Right lobe of liver (tissue), 4 donors: Measurements from ENCODE around the gene ZNF157.

ENCODE experiments used
- CTCF ChIP-seq, 4 donors: fragments of 200-600 bp in 3 of 4; fragments of 450-650 bp in 1 of 4; IDR thresholded peaks; one replicate each; pipeline versions ENCODE4 v1.5.1 to v1.8.0; 2016 to 2022; ENCODE audit warnings: antibody characterized with exemption in 4 of 4, mild to moderate bottlenecking in 2 of 4
- POLR2A ChIP-seq: fragments of 450-650 bp; IDR thresholded peaks from one replicate; pipeline ENCODE4 v1.6.1; 2017; ENCODE audit warnings: antibody characterized with exemption, mild to moderate bottlenecking
- donor health status: DM: no; HTN: no; CAD: no.
- donor health status: DM: no; HTN: no; CAD: no.
- donor health status: DM: no; HTN: yes; CAD: no.

- no peak for TF ChIP-seq POLR2A
- TF ChIP-seq CTCF (IDR thresholded peaks at IDR 0.05), result no peak
Observed at GRCh38 chrX:47458528-47458927, 88.2 kb downstream of the ZNF157 start.
